ENCODE data around the gene FMN1. TPM values are rescaled to one million over a fixed set of nuclear protein-coding genes. Genes with fewer than 3 reads are reported as not detected.

The FMN1 gene
- total and polyA plus RNA-seq, 7 donors, result 3.0 to 19.9 (median 6.7) TPM

- 92 to 98% methylated on average over 4 of the region's 4 CpGs for WGBS, 2 donors
- no peak for DNase-seq
- H3K4me1 ChIP-seq, result peaks cover 0 to 9% (median 0%) of the 10 kb centered on the region in 4 donors
- no peaks in the 10 kb centered on the region for H3K36me3 ChIP-seq
- H3K27me3 ChIP-seq, result no peaks in the 10 kb centered on the region
- H3K4me3 ChIP-seq, result no peak overlapping the region
- no peaks in the 10 kb centered on the region for H3K9me3 ChIP-seq
- no peak for TF ChIP-seq CTCF (IDR thresholded peaks at IDR 0.05)
- TF ChIP-seq POLR2AphosphoS5 (IDR thresholded peaks at IDR 0.05), result no peak
- no peak for TF ChIP-seq EP300 (IDR thresholded peaks at IDR 0.05)
- no peak for TF ChIP-seq POLR2A (IDR thresholded peaks at IDR 0.05)
- intact Hi-C loops (cut with DNase I), result no loop called here
- H3K27ac ChIP-seq, result peak overlapping the region in 1 of 4 donors; percentile 57
Measured at GRCh38 chr15:32825219-32825618, 369.3 kb downstream of the FMN1 start.

GRCh38 chr15:32824777-32825176, 369.7 kb downstream of the FMN1 start:
- Histone ChIP-seq H3K4me3 (no peak overlapping the region), H3K4me1 (peaks cover 0 to 9% (median 0%) of the 10 kb centered on the region in 4 donors), H3K27ac (peak overlapping the region in 1 of 4 donors; percentile 57), H3K36me3 (no peaks in the 10 kb centered on the region), H3K9me3 (no peaks in the 10 kb centered on the region), H3K27me3 (no peaks in the 10 kb centered on the region)
- intact Hi-C loops (cut with DNase I), result no loop called here
- 74 to 75% methylated on average over 5 of the region's 5 CpGs for WGBS, 2 donors
- TF ChIP-seq EP300 (IDR thresholded peaks at IDR 0.05) (no peak), POLR2AphosphoS5 (IDR thresholded peaks at IDR 0.05) (no peak), CTCF (IDR thresholded peaks at IDR 0.05) (no peak), POLR2A (IDR thresholded peaks at IDR 0.05) (no peak)
- no peak for DNase-seq

GRCh38 chr15:32823750-32824149, 370.8 kb downstream of the FMN1 start:
- H3K9me3 ChIP-seq, result no peaks in the 10 kb centered on the region
- TF ChIP-seq CTCF (IDR thresholded peaks at IDR 0.05) (no peak), EP300 (IDR thresholded peaks at IDR 0.05) (no peak)
- no peaks in the 10 kb centered on the region for H3K36me3 ChIP-seq
- no peak for DNase-seq
- no peaks in the 10 kb centered on the region for H3K27me3 ChIP-seq
- H3K4me1 ChIP-seq, result peaks cover 0 to 9% (median 3%) of the 10 kb centered on the region in 4 donors
- intact Hi-C loops (cut with DNase I), result no loop called here
- no peak overlapping the region for H3K4me3 ChIP-seq
- H3K27ac ChIP-seq, result no peak overlapping the region
- WGBS, 2 donors, result 92 to 95% methylated on average over 4 of the region's 4 CpGs

GRCh38 chr15:32822739-32823138, 371.8 kb downstream of the FMN1 start:
- no peaks in the 10 kb centered on the region for H3K27me3 ChIP-seq
- TF ChIP-seq POLR2A (IDR thresholded peaks at IDR 0.05) (no peak), EP300 (IDR thresholded peaks at IDR 0.05) (no peak), POLR2AphosphoS5 (IDR thresholded peaks at IDR 0.05) (no peak), CTCF (IDR thresholded peaks at IDR 0.05) (no peak)
- no peaks in the 10 kb centered on the region for H3K9me3 ChIP-seq
- H3K4me3 ChIP-seq, result no peak overlapping the region
- peaks cover 0 to 10% (median 2%) of the 10 kb centered on the region in 4 donors for H3K4me1 ChIP-seq
- WGBS, 2 donors, result 93 to 95% methylated on average over 3 of the region's 3 CpGs
- H3K27ac ChIP-seq, result no peak overlapping the region
- DNase-seq, result no peak
- intact Hi-C loops (cut with DNase I), result no loop called here
- H3K36me3 ChIP-seq, result no peaks in the 10 kb centered on the region

GRCh38 chr15:32819448-32819847, 375.1 kb downstream of the FMN1 start:
- no peak for DNase-seq
- Histone ChIP-seq H3K36me3 (no peaks in the 10 kb centered on the region), H3K4me3 (no peak overlapping the region), H3K4me1 (peaks cover 0 to 10% (median 0%) of the 10 kb centered on the region in 4 donors), H3K9me3 (no peaks in the 10 kb centered on the region), H3K27me3 (no peaks in the 10 kb centered on the region), H3K27ac (peak overlapping the region in 1 of 4 donors; percentile 9)
- WGBS, 2 donors, result 60 to 88% methylated on average over 3 of the region's 3 CpGs
- intact Hi-C loops (cut with DNase I), result no loop called here
- TF ChIP-seq EP300 (IDR thresholded peaks at IDR 0.05) (no peak), POLR2AphosphoS5 (IDR thresholded peaks at IDR 0.05) (no peak), POLR2A (IDR thresholded peaks at IDR 0.05) (no peak), CTCF (IDR thresholded peaks at IDR 0.05) (no peak)
